GM23338 (cell line): ENCODE measurements around the gene LYVE1. TPM values are rescaled to one million over a fixed set of nuclear protein-coding genes. Genes with fewer than 3 reads are reported as not detected.

Source experiments
- ATAC-seq: fragments of 200-7000 bp; cut with Tn5 transposase; 3 replicates; pipeline ENCODE4 v1.9.1; 2020
- DNase-seq: peaks from one replicate; pipeline ENCODE4 v3.0.0-alpha.2; 2015; ENCODE audit warnings: low spot score
- H2AFZ ChIP-seq: fragments of 200-600 bp; sonication (generic); 2 replicates; pipeline ENCODE4 v1.8.0; 2016; ENCODE audit warnings: antibody characterized with exemption, mild to moderate bottlenecking, moderate library complexity
- H3F3A ChIP-seq: fragments of 200-600 bp; sonication (generic); replicated peaks from 2 replicates; pipeline ENCODE4 v1.8.0; 2017; ENCODE audit warnings: antibody characterized with exemption, mixed run types, low read depth
- H3K27ac ChIP-seq: fragments of 200-600 bp; sonication (generic); 2 replicates; pipeline ENCODE4 v1.6.1; 2016; ENCODE audit warnings: low read depth
- H3K27me3 ChIP-seq: fragments of 200-600 bp; sonication (generic); 2 replicates; pipeline ENCODE4 v1.8.0; 2016; ENCODE audit warnings: mild to moderate bottlenecking, mixed run types, moderate library complexity; ENCODE audit not compliant: insufficient read depth
- H3K36me3 ChIP-seq: fragments of 200-600 bp; sonication (generic); 2 replicates; pipeline ENCODE4 v1.8.0; 2016; ENCODE audit warnings: mild to moderate bottlenecking; ENCODE audit not compliant: insufficient read depth
- H3K4me1 ChIP-seq: fragments of 200-600 bp; sonication (generic); 2 replicates; pipeline ENCODE4 v1.8.0; 2016; ENCODE audit warnings: mild to moderate bottlenecking, moderate library complexity; ENCODE audit not compliant: insufficient read depth
- H3K4me2 ChIP-seq: fragments of 200-600 bp; sonication (generic); 2 replicates; pipeline ENCODE4 v1.7.1; 2017; ENCODE audit warnings: mixed run types
- H3K4me3 ChIP-seq: fragments of 200-600 bp; sonication (generic); 2 replicates; pipeline ENCODE4 v1.6.1; 2016; ENCODE audit warnings: mixed run types
- H3K79me2 ChIP-seq: fragments of 200-600 bp; sonication (generic); replicated peaks from 2 replicates; pipeline ENCODE4 v1.8.0; 2017; ENCODE audit warnings: mild to moderate bottlenecking; ENCODE audit not compliant: insufficient read depth
- H3K9me2 ChIP-seq: fragments of 200-600 bp; sonication (generic); 2 replicates; pipeline ENCODE4 v1.8.0; 2017; ENCODE audit not compliant: insufficient read depth
- H4K20me1 ChIP-seq: fragments of 200-600 bp; sonication (generic); replicated peaks from 2 replicates; pipeline ENCODE4 v1.8.0; 2017; ENCODE audit warnings: mild to moderate bottlenecking; ENCODE audit not compliant: insufficient read depth
- H3K27ac Mint-ChIP-seq: 2 replicates; pipeline ENCODE4 v1.8.0; 2020; ENCODE audit warnings: inconsistent platforms, mild to moderate bottlenecking, moderate library complexity, mixed read lengths
- H3K27me3 Mint-ChIP-seq: 3 replicates; pipeline ENCODE4 v1.8.0; 2022; ENCODE audit warnings: low read depth, mild to moderate bottlenecking, moderate library complexity, mixed read lengths, inconsistent platforms; ENCODE audit not compliant: insufficient read depth, poor library complexity
- H3K36me3 Mint-ChIP-seq: 3 replicates; pipeline ENCODE4 v1.8.0; 2021; ENCODE audit warnings: low read depth, mild to moderate bottlenecking, inconsistent platforms, moderate library complexity, mixed read lengths
- H3K4me1 Mint-ChIP-seq: 3 replicates; pipeline ENCODE4 v1.8.0; 2020; ENCODE audit warnings: mild to moderate bottlenecking, inconsistent platforms, mixed read lengths
- H3K4me3 Mint-ChIP-seq: 3 replicates; pipeline ENCODE4 v1.8.0; 2021; ENCODE audit warnings: moderate library complexity, mild to moderate bottlenecking, inconsistent platforms, mixed read lengths
- H3K9me3 Mint-ChIP-seq: 3 replicates; pipeline ENCODE4 v1.8.0; 2020; ENCODE audit warnings: moderate library complexity, mild to moderate bottlenecking, inconsistent platforms, mixed read lengths
- CREB1 ChIP-seq: fragments of 250-450 bp; sonication (Bioruptor Pico); IDR thresholded peaks from 2 replicates; pipeline ENCODE4 v1.5.0; 2020; ENCODE audit warnings: low read depth, mild to moderate bottlenecking, moderate library complexity
- ETS1 ChIP-seq: IDR thresholded peaks from 2 replicates; pipeline ENCODE4 v1.6.1; 2016; ENCODE audit warnings: antibody characterized with exemption
- EZH2phosphoT487 ChIP-seq: fragments of 200-600 bp; sonication (generic); IDR thresholded peaks from one replicate; pipeline ENCODE4 v1.8.1; 2018; ENCODE audit warnings: antibody characterized with exemption; ENCODE audit not compliant: unreplicated experiment
- JUNB ChIP-seq: IDR thresholded peaks from one replicate; pipeline ENCODE4 v1.6.1; 2016; ENCODE audit warnings: antibody characterized with exemption; ENCODE audit not compliant: unreplicated experiment
- STAT1 ChIP-seq: IDR thresholded peaks from one replicate; pipeline ENCODE4 v1.6.1; 2016; ENCODE audit warnings: antibody characterized with exemption; ENCODE audit not compliant: unreplicated experiment
- ZNF114 ChIP-seq: fragments of 250-450 bp; sonication (Bioruptor Pico); IDR thresholded peaks from 2 replicates; pipeline ENCODE4 v1.5.0; 2020; ENCODE audit warnings: mild to moderate bottlenecking, moderate library complexity
- ZNF331 ChIP-seq: fragments of 250-450 bp; sonication (Bioruptor Pico); IDR thresholded peaks from 2 replicates; pipeline ENCODE4 v1.5.0; 2020; ENCODE audit warnings: low read depth, mild to moderate bottlenecking, moderate library complexity
- polyA plus RNA-seq: library from polyadenylated mRNA; unstranded; fragments of >200 nt; fragmentation: Nextera tagmentation; extraction: Ambion mirVana; gene quantifications from 2 replicates; pipeline ENCODE4 v1.2.1, GENCODE V29; 2016
- total RNA-seq: library from RNA; depleted of rRNA; stranded (reverse); fragments of >200 nt; shearing (Covaris generic); gene quantifications from 2 replicates; pipeline ENCODE4 v1.2.3, GENCODE V29; 2014
- TF ChIP-seq, protein P1 (sequence below), 2 experiments: fragments of 200-600 bp in 1 of 2; sonication (generic) in 1 of 2; conservative IDR thresholded peaks; 2 replicates each; pipeline versions ENCODE4 v1.5.1 to v1.6.1; 2016 to 2017; ENCODE audit warnings: antibody characterized with exemption in 2 of 2, low read depth in 2 of 2, mild to moderate bottlenecking in 2 of 2, moderate library complexity in 1 of 2
- TF ChIP-seq, protein P2 (sequence below): fragments of 250-450 bp; sonication (Bioruptor Pico); IDR thresholded peaks from 2 replicates; pipeline ENCODE4 v1.5.0; 2020; ENCODE audit warnings: mild to moderate bottlenecking, moderate library complexity

The LYVE1 gene
- total and polyA plus RNA-seq, 2 experiments from 2014 or later, result 0.94 TPM; not detected in 1

GRCh38 chr11:10611979-10612862 is 43.8 kb upstream of the LYVE1 start:
- Mint-ChIP-seq H3K27me3 (peaks cover 2% of the 10 kb centered on the region), H3K9me3 (no peaks in the 10 kb centered on the region), H3K27ac (no peak overlapping the region), H3K4me3 (no peak overlapping the region), H3K36me3 (no peaks in the 10 kb centered on the region; the same call in 2 of the 3 replicates), H3K4me1 (no peaks in the 10 kb centered on the region)
- H3K27ac ChIP-seq, result no peak overlapping the region
- no peak overlapping the region for H2AFZ ChIP-seq
- H3K79me2 ChIP-seq, result no peaks in the 10 kb centered on the region
- H3K4me3 ChIP-seq, result no peak overlapping the region
- ATAC-seq (no peak), DNase-seq (no peak)
- H3K36me3 ChIP-seq, result no peaks in the 10 kb centered on the region
- no peaks in the 10 kb centered on the region for H4K20me1 ChIP-seq
- no peaks in the 10 kb centered on the region for H3K27me3 ChIP-seq
- TF ChIP-seq, protein P1, sequence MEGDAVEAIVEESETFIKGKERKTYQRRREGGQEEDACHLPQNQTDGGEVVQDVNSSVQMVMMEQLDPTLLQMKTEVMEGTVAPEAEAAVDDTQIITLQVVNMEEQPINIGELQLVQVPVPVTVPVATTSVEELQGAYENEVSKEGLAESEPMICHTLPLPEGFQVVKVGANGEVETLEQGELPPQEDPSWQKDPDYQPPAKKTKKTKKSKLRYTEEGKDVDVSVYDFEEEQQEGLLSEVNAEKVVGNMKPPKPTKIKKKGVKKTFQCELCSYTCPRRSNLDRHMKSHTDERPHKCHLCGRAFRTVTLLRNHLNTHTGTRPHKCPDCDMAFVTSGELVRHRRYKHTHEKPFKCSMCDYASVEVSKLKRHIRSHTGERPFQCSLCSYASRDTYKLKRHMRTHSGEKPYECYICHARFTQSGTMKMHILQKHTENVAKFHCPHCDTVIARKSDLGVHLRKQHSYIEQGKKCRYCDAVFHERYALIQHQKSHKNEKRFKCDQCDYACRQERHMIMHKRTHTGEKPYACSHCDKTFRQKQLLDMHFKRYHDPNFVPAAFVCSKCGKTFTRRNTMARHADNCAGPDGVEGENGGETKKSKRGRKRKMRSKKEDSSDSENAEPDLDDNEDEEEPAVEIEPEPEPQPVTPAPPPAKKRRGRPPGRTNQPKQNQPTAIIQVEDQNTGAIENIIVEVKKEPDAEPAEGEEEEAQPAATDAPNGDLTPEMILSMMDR (conservative IDR thresholded peaks at IDR 0.05; ENCODE audit: low read depth in 2 of 2), result no peak
- TF ChIP-seq CREB1, result no peak
- TF ChIP-seq ZNF114, result no peak
- no peak for TF ChIP-seq ETS1
- TF ChIP-seq STAT1, result no peak
- TF ChIP-seq EZH2phosphoT487, result no peak
- TF ChIP-seq ZNF331 (CRISPR knock-in tag), result no peak
- no peak for TF ChIP-seq JUNB
- no peaks in the 10 kb centered on the region for H3K4me1 ChIP-seq
- no peak overlapping the region for H3K4me2 ChIP-seq
- H3K9me2 ChIP-seq, result peaks cover 6% of the 10 kb centered on the region; the same call in 1 of the 2 replicates
- no peaks in the 10 kb centered on the region for H3F3A ChIP-seq

GRCh38 chr11:10609636-10610035 is 41.2 kb upstream of the LYVE1 start:
- Histone ChIP-seq H3F3A (no peaks in the 10 kb centered on the region), H3K4me1 (0 out of 2 replicates have a peak, but pooled peaks cover 6% of the 10 kb centered on the region), H4K20me1 (no peaks in the 10 kb centered on the region), H3K27me3 (no peaks in the 10 kb centered on the region), H3K4me2 (no peak overlapping the region), H3K27ac (no peak overlapping the region), H3K79me2 (no peaks in the 10 kb centered on the region), H3K9me2 (peaks cover 6% of the 10 kb centered on the region; the same call in 1 of the 2 replicates), H3K4me3 (no peak overlapping the region), H2AFZ (no peak overlapping the region), H3K36me3 (no peaks in the 10 kb centered on the region)
- Mint-ChIP-seq H3K4me1 (peaks cover 12% of the 10 kb centered on the region), H3K4me3 (no peak overlapping the region), H3K9me3 (no peaks in the 10 kb centered on the region), H3K36me3 (no peaks in the 10 kb centered on the region), H3K27me3 (peaks cover 2% of the 10 kb centered on the region), H3K27ac (no peak overlapping the region)
- ATAC-seq, result no peak
- no peak for DNase-seq
- no peak for TF ChIP-seq EZH2phosphoT487
- TF ChIP-seq, protein P2, sequence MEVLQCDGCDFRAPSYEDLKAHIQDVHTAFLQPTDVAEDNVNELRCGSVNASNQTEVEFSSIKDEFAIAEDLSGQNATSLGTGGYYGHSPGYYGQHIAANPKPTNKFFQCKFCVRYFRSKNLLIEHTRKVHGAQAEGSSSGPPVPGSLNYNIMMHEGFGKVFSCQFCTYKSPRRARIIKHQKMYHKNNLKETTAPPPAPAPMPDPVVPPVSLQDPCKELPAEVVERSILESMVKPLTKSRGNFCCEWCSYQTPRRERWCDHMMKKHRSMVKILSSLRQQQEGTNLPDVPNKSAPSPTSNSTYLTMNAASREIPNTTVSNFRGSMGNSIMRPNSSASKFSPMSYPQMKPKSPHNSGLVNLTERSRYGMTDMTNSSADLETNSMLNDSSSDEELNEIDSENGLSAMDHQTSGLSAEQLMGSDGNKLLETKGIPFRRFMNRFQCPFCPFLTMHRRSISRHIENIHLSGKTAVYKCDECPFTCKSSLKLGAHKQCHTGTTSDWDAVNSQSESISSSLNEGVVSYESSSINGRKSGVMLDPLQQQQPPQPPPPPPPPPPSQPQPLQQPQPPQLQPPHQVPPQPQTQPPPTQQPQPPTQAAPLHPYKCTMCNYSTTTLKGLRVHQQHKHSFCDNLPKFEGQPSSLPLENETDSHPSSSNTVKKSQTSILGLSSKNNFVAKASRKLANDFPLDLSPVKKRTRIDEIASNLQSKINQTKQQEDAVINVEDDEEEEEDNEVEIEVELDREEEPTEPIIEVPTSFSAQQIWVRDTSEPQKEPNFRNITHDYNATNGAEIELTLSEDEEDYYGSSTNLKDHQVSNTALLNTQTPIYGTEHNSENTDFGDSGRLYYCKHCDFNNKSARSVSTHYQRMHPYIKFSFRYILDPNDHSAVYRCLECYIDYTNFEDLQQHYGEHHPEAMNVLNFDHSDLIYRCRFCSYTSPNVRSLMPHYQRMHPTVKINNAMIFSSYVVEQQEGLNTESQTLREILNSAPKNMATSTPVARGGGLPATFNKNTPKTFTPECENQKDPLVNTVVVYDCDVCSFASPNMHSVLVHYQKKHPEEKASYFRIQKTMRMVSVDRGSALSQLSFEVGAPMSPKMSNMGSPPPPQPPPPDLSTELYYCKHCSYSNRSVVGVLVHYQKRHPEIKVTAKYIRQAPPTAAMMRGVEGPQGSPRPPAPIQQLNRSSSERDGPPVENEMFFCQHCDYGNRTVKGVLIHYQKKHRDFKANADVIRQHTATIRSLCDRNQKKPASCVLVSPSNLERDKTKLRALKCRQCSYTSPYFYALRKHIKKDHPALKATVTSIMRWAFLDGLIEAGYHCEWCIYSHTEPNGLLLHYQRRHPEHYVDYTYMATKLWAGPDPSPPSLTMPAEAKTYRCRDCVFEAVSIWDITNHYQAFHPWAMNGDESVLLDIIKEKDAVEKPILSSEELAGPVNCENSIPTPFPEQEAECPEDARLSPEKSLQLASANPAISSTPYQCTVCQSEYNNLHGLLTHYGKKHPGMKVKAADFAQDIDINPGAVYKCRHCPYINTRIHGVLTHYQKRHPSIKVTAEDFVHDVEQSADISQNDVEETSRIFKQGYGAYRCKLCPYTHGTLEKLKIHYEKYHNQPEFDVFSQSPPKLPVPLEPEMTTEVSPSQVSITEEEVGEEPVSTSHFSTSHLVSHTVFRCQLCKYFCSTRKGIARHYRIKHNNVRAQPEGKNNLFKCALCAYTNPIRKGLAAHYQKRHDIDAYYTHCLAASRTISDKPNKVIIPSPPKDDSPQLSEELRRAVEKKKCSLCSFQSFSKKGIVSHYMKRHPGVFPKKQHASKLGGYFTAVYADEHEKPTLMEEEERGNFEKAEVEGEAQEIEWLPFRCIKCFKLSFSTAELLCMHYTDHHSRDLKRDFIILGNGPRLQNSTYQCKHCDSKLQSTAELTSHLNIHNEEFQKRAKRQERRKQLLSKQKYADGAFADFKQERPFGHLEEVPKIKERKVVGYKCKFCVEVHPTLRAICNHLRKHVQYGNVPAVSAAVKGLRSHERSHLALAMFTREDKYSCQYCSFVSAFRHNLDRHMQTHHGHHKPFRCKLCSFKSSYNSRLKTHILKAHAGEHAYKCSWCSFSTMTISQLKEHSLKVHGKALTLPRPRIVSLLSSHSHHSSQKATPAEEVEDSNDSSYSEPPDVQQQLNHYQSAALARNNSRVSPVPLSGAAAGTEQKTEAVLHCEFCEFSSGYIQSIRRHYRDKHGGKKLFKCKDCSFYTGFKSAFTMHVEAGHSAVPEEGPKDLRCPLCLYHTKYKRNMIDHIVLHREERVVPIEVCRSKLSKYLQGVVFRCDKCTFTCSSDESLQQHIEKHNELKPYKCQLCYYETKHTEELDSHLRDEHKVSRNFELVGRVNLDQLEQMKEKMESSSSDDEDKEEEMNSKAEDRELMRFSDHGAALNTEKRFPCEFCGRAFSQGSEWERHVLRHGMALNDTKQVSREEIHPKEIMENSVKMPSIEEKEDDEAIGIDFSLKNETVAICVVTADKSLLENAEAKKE (CRISPR knock-in tag), result no peak
